ENCODE results near the gene RNF222.
A peak's percentile ranks its signal among the peaks of the same experiment; 100 is the strongest.
"Not testable (repeated sequence)": the region's sequence is repeated elsewhere in the genome, so short reads cannot be mapped to it uniquely, and the experiment has no call there.

Gene RNF222

GRCh38 chr17:8382880-8383142 is 14.8 kb downstream of the RNF222 start:
- TF ChIP-seq ESRRG (CRISPR knock-in tag; IDR thresholded peaks at IDR 0.05): 0 out of 2 replicates have a peak, but pooled peaks have one; percentile 35
- no peak for TF ChIP-seq ZFP3 (CRISPR knock-in tag; IDR thresholded peaks at IDR 0.05)
- no peak for ATAC-seq

GRCh38 chr17:8382052-8382879 is 15.4 kb downstream of the RNF222 start:
- no peak for ATAC-seq
- TF ChIP-seq ZNF8 (CRISPR knock-in tag; IDR thresholded peaks at IDR 0.05) (no peak), ZFP30 (CRISPR knock-in tag; IDR thresholded peaks at IDR 0.05) (no peak), ZNF565 (CRISPR knock-in tag; conservative IDR thresholded peaks at IDR 0.05; ENCODE audit: low read depth) (no peak), OSR1 (CRISPR knock-in tag; IDR thresholded peaks at IDR 0.05) (no peak), ESRRG (CRISPR knock-in tag; IDR thresholded peaks at IDR 0.05) (no peak), CSDC2 (CRISPR knock-in tag; IDR thresholded peaks at IDR 0.05) (no peak), ZC3H10 (CRISPR knock-in tag; IDR thresholded peaks at IDR 0.05) (no peak), CREB5 (CRISPR knock-in tag; IDR thresholded peaks at IDR 0.05; ENCODE audit: low read depth) (no peak), TCF4 (CRISPR knock-in tag; IDR thresholded peaks at IDR 0.05; ENCODE audit: borderline replicate concordance) (no peak), BACH2 (CRISPR knock-in tag; IDR thresholded peaks at IDR 0.05; ENCODE audit: borderline replicate concordance) (no peak), SNAI2 (CRISPR knock-in tag; IDR thresholded peaks at IDR 0.05) (no peak), ZNF70 (CRISPR knock-in tag; IDR thresholded peaks at IDR 0.05) (no peak), TSHZ2 (CRISPR knock-in tag; IDR thresholded peaks at IDR 0.05) (no peak)

- TF ChIP-seq CREB5 (CRISPR knock-in tag; IDR thresholded peaks at IDR 0.05; ENCODE audit: low read depth) (no peak), ZNF8 (CRISPR knock-in tag; IDR thresholded peaks at IDR 0.05) (no peak), SNAI2 (CRISPR knock-in tag; IDR thresholded peaks at IDR 0.05) (no peak), ZNF70 (CRISPR knock-in tag; IDR thresholded peaks at IDR 0.05) (no peak), BACH2 (CRISPR knock-in tag; IDR thresholded peaks at IDR 0.05; ENCODE audit: borderline replicate concordance) (no peak), GLIS3 (CRISPR knock-in tag; IDR thresholded peaks at IDR 0.05) (no peak), ESRRG (CRISPR knock-in tag; IDR thresholded peaks at IDR 0.05) (no peak)
These were observed 17.6 kb downstream of the RNF222 start for GRCh38 chr17:8380049-8380448.

GRCh38 chr17:8378117-8378516 is 19.5 kb downstream of the RNF222 start:
- ATAC-seq: not testable (repeated sequence)

More at GRCh38 chr17:8380049-8380448, 17.6 kb downstream of the RNF222 start:
- no peak for ATAC-seq

- no peak for TF ChIP-seq RARB (CRISPR knock-in tag; IDR thresholded peaks at IDR 0.05)
- no peak for TF ChIP-seq PPARA (CRISPR knock-in tag; IDR thresholded peaks at IDR 0.05; ENCODE audit: borderline replicate concordance)
- no peak for TF ChIP-seq SNAI2 (CRISPR knock-in tag; IDR thresholded peaks at IDR 0.05)
- TF ChIP-seq TSHZ2 (CRISPR knock-in tag; IDR thresholded peaks at IDR 0.05): no peak
- no peak for ATAC-seq
These were observed 20.2 kb downstream of the RNF222 start for GRCh38 chr17:8377422-8377821.

All from SK-N-SH treated with all-trans-retinoic acid at 6 μM for 48 hours (cell line).